DMS 273 treated with DMSO at 0.1 percent for 48 hours (cell line): ENCODE data around the gene PSMA1.

Source experiments
- DNase-seq: peaks from one replicate; lab custom pipeline; 2025; lab: John Stamatoyannopoulos, UW

PSMA1 gene

DNA sequence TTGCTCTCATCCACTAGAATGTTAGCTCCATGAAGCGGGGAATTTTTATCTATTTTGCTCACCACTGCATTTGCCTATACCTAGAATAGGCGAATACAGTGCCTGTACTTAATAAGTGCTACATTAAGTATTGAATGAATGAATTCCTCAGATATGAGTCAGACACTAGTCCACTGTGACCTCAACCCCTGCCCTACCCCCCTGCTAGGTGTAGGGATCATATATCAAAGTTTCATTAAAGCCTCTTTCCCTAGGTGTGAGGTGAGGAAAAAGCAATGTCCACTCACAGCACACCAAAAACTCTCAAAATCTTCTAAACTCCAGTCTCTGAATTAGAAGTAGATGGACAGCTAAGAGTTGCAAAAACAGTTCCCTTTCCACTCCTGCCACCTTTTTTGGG, 9.8 kb upstream of the PSMA1 start:
- no peak for DNase-seq

DNA sequence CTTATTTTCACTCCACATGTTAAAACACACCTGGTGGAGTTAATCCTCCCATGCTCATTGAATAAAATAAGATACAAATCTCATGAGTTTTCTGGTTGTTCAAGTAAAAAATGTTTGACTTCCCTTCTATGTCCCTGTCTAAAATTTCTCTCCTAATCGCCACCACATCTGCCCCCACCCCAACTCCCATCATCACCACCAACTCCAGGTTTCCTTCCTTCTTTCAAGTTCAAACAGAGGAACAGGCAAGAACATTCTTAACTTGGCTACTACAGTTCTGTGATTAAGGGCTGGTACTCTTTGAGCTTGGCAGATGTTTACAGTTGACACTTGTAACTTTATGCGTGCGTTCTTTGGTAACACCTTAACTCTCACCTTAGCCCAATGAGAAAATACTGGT, 9.1 kb upstream of the PSMA1 start:
- DNase-seq = no peak

DNA sequence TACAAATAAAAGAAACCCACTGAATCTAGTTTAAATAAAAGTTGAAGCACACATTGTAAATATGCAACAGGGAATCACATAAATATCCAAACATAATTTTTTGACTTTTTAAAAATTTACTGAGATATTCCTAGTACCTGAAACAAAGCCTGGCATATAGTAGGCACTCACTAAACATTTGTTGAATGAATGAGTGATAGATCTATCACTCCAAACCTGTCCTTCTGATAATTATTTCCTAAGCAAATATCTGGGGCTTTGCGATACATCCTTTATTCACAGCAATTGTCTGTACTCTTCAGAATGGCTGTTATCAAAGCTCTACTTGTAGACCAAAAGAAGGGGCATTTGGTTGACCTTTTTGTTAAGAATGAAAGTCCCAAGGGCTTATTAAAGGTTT, 2.6 kb upstream of the PSMA1 start:
- DNase-seq = no peak

DNA sequence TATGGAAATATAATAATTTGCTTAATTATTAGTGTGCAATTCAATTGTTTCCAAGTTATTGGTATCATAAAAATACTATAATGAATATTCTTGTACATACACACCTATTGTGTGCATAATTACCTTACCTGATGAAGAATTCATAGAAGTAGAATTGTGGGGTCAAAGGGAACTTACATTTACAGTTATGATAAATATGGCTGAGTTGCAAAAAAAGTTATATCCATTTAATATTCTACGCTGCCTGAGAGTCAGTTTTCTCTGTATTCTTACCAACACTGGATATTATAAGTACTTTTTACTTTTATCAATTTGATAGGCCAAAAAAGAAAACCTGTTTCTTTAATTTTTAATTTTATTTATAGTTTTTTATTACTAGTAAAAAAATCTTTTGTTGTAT, 2.1 kb upstream of the PSMA1 start:
- DNase-seq = no peak

DNA sequence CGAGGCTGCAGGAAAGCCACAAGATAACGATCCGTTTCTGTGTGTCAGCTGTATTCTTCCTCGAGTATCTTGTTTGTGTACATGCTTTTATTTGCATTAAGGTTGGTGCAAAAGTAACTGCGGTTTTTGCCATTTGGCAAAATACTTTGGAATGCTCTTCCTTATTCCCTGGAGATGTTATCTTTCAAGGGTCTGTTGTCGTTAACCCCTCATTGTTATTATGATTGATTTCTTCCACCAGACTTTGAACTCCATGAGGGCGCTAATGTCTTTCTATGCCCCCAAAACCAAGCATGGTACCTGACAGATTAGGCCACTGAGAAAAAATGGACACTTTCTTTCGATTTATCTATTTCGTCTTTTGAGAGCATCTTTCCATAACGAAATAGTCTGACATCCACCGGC, 563 bp upstream of the PSMA1 start:
- no peak for DNase-seq

DNA sequence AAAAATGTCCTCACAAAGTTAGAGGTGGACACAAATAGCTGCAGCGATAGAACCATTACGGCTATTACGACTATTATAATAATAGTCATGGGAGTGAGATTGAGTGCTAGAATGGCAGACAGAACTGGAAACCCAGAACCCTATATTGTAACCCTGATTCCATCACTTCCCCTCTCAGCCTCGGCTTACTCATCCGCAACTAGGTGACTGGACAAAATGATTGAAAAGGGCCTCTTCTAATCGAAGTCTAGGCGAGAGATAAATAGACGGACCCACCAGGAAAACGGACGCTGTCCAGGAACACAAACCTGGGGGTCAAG, 629 bp downstream of the PSMA1 start:
- DNase-seq = no peak

DNA sequence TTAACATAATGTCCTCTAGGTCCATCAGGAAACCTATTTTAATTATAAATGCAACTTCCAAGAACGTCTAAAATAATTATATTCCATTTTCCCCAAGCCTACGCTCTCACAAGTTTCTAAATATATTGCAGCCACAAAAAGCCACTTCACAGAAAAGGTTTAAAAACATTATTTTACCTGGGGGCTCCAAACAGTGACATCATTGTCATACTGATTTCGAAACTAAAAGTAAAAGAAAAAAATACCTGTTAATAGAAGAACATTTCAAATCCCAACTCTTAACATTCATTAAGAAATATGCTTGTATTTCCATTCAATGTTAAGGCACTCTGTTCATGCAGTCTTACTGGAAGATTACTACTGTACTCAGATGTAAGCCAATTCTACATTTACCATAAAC, 1.4 kb downstream of the PSMA1 start:
- DNase-seq = no peak

DNA sequence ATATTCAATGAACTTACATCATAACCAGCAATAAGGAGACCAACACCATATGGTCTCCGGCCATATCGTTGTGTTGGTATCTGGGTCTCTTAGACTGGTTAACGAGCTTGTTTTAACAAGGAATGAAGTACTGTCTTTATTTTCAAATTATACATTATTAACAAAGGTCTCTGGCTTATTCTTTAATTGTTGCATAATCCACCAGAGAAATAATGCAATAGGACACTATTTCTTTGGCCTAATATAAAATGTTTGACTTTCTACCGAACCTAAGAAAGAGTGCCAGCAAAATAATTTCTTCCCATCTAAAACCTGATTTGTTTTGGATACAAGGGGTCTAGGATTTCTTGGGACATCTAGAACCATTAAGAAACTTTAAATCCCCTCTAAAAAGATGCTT, 6.4 kb downstream of the PSMA1 start:
- DNase-seq = no peak

DNA sequence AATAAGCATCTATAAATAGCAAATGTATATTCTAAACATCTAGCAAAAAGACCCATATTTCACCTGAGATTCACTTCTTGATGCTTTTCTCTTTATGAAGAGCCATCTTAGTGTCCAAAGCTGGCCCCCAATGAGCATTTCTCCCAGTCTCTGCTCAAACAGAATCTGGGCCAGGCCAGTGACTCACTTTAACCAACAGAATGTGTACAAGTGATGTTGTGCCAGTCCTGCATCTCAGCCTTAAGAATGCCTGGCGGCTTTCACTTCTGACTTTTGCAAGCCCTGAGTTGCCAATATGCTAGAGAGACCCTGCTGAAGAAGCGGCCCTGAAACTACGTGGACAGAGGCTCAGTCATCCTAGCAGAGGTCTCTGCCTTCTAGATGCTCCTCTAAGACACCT, 13.7 kb downstream of the PSMA1 start:
- no peak for DNase-seq

DNA sequence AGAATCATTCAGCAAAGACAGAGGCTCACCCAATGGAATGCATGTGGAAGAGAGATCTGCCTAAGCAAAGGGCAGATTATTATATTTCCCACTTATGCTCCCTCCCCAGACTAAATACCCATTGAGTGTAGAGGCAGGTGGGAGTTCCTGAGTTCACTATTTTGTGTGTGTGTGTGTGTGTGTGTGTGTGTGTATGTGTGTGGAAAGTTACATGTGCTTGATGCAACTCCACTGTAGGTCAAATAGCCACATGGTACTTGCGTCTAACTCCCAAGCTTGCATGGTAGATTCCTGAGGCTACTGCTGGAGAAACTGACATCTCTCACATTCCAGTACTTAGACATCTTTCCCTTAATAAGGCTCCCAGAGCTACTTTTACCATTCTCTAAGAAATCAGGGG, 17.2 kb downstream of the PSMA1 start:
- no peak for DNase-seq

DNA sequence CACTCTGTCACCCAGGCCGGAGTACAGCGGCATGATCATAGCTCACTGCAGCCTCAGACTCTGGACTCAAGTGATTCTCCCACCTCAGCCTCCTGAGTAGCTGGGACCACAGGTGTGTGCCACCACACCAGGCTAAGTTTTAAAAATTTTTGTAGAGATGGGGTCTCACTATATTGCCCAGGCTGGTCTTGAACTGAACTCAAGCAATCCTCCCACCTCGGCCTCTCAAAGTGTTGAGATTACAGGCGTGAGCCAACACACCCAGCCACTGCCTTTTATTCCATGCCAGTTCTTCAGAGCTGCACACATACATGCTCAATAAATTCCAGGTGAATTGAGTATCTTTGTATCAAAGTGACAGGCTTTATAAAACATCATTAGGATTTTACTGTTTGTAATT, 18.1 kb downstream of the PSMA1 start:
- DNase-seq = no peak

DNA sequence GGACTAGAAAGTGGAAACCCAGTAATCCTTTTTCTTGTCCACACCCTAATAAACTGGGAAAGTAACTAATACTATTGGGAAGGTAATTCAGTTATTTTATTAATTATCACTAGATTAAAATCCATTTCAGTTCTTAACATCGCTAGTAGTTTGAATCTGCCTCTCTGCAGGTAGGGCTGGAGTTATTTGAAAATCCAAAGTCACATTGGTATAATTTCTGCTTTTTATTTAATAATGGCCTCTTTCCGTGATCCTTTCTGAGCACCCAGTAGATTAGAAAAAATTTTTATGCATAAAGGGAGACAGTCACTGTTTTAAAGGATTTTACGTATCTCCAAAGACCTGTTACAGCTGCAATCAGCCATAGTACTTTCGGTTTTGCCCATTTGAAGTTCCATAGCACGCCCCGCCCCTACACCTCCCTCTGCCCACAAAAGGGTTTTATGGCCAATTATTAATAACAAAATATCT, 20.0 kb downstream of the PSMA1 start:
- no peak for DNase-seq

DNA sequence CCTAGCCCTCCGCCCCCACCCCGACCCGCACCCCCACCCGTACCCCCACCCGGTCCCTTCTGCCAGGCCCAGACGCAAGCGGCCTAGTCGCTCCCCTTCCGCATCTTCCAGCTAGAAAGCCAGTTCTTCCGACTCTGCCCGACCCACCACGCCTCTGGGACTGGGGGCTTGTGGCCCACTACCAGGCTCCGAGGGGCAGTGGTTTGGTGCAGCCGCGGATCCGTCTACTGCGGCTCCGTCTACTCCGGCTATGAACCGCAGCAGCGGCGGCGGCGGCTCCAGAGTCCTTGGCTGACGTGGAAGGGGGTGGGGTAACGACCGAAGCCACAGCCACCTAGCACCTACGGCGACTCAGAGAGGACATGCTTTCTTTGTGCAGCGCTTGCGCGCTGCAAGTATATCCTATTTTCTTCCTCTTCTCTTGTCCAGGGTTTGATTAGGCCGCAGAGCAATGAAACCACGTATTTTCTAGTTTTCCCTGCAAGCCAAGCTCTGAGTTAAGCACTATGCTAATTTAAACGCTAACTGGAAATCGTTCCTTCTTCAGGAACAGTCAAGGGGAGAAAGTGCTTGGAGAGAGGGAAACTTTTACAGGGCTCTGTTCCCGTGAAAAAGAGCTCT, 20.5 kb downstream of the PSMA1 start, which contains the start of gene COPB1:
COPB1 (minus strand) TSS at position 252 of the 621 bp plus-strand sequence. CDS start 883 bp downstream, outside the sequence.
- DNase-seq = peak; percentile 68

DNA sequence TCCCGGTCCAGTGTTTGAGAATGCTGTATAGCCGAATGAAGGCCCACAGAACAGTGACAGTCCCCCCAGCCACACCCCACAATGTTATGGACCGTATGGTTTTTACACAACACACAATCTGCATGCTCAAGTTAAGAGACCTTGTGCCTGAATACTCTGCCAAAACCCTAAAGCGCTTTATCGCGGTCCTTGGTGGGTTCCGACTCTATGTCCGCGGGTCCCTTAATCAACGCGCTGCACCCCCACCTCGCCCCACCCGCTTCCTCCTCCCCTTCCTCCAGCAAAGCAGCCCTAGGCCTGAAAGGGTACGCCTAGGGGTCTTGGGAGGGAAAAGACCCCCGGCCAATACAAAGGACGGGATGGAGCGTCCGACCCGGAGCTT, 21.0 kb downstream of the PSMA1 start:
- no peak for DNase-seq

DNA sequence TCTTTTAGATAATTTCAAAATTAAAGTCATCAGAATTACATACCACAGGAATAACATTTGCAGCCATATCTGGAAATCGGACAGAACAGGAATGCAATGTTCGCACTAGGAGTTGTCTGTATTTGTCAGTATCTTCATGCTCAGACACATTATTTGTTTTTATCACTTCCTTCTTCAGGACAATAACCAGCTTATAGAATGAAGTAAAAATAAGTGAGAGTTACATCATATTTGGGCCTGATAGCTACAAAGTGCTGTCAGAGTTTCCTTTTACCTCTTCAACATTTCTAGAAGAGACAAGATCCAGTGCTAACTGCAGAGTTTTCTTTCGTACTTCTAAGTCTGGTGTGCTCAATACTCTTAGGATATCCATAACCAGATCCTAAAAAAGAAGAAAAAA, 39.5 kb downstream of the PSMA1 start:
- DNase-seq = no peak

DNA sequence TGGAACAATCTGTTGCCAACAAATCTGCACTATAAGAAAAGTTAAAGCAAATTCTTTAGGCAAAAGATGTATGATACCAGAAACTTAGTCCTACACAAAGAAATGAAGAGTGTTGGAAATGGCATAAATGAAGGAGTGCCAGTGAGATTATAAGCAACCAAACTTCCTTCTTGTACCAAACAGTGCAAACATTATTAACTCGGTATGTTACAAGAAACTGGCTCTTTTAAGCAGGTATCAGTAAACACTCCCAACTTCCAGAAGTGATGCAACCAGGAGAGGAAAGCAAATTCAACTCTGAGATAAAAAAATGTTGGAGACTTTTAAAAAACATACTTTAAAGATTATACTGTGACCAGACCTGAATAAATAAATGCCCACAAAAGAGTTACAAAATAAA, 49.1 kb downstream of the PSMA1 start:
- DNase-seq = no peak

DNA sequence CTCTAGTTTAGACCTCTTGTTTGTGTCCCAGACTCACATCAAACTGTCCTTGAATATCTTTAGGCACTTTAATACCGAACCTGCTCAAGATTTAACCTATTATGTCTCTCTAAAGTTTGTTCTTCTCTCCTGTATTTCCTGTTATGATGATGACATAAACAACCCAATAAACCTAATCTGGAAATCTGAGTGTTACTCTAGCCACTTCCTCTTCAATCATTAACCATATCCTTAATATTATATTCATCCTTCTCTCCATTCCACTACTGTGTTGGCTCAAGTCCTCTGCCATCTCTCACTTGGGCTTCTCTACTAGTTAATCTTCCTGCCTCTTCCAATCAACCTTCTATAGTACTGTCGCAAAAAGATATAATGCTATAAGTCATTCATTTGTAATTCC, 56.6 kb downstream of the PSMA1 start:
- DNase-seq = no peak

DNA sequence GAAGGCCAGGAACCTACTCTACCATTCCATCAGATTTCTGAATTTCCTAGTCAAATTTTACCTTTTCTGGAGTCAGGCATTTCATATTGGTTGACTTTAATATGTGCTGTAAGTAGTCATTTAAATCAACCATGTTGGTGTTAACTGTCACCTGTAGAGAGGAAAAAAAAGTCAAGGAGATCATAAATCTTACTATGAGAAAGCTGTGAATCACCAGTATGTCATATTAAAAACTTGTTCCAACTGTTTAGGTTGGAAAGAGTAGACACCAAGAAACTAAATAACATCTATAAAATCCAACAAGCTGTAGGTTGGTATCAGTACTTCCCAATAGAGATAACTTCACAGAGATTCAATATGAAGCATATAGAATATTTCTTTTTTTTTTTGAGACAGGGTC, 60.0 kb downstream of the PSMA1 start:
- DNase-seq = no peak

DNA sequence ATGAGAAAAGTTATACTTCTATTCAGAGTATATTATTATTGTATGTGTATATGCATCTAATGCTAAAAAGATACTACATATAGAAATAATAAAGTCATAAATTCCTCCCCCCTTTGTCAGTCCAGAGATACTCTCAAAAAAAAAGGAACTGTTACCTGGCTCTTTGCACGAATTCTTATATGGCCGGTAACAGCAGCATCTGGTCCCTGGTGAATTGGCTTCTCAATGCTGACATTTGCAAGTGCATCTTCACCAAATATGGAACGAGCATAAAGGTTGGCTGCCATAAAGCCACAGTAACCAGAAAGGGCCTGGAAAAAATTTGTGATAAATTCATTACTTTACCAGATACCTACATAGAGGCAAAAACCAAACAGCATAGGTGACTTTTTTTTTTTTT, 61.8 kb downstream of the PSMA1 start:
- no peak for DNase-seq

DNA sequence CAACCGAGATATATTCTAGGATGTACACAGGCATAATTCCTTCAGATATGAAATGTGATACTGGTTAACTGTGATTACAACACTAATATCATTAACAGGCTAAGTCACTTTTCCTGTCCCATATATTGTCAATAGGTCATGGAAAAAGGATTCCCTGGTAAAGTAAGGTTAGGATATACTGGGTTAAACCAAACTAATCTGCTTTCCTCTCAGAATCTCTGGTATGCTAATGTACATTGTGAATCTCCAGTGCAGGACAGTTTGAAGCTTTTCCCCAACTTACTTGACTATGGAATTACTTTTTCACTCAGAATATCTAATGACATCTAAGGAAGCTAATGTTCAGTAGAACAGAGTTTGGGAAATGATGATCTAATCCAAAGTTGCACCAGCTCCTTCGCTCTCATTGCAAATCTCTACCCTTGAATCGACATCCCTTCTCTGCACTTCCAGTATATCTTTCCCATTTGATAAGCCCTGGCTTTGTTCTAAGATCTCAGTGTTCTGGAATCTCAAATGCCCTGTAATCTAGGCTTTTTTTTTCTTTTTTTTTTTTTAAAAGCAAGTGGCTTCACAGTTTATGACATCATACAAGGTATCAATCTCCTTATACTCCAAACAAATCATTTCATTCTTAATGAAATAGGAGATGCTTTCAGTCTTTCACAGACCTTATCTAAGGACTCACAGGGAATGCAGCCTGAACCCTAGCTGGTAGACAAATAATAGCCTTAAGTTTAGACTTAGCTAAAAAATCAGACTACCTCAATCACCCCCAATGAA, 64.3 kb downstream of the PSMA1 start:
- no peak for DNase-seq
